Measurements from ENCODE around the gene ACVR1B. TPM values are rescaled to one million over a fixed set of nuclear protein-coding genes. Genes with fewer than 3 reads are reported as not detected.

Gene ACVR1B
- total RNA-seq, 1 donor from 2014 or later: 11.2 TPM

- no peak for ATAC-seq
- no peak for DNase-seq
- intact Hi-C loops (cut with micrococcal nuclease): no loop called here
Observed at GRCh38 chr12:51984657-51985056, 33.2 kb downstream of the ACVR1B start.

- ATAC-seq (no peak), DNase-seq (no peak)
- intact Hi-C loops (cut with micrococcal nuclease): no loop called here
Observed at GRCh38 chr12:51985154-51985835, 33.8 kb downstream of the ACVR1B start.

- intact Hi-C loops (cut with micrococcal nuclease): no loop called here
- DNase-seq (no peak), ATAC-seq (no peak)
Observed at GRCh38 chr12:51986834-51987233, 35.3 kb downstream of the ACVR1B start.

GRCh38 chr12:51992246-51992645, 40.7 kb downstream of the ACVR1B start:
- DNase-seq (no peak), ATAC-seq (no peak)
- intact Hi-C loops (cut with micrococcal nuclease): no loop called here

GRCh38 chr12:51994539-51994820, 43.0 kb downstream of the ACVR1B start:
- intact Hi-C loops (cut with micrococcal nuclease): no loop called here
- ATAC-seq: no peak

GRCh38 chr12:51994959-51995358, 43.5 kb downstream of the ACVR1B start:
- ATAC-seq: no peak
- DNase-seq: no peak
- intact Hi-C loops (cut with micrococcal nuclease): no loop called here

More at GRCh38 chr12:51994539-51994820, 43.0 kb downstream of the ACVR1B start:
- no peak for DNase-seq

GRCh38 chr12:51997136-51997535, 45.6 kb downstream of the ACVR1B start:
- ATAC-seq (no peak), DNase-seq (no peak)
- intact Hi-C loops (cut with micrococcal nuclease): no loop called here

GRCh38 chr12:52003016-52003550, 51.6 kb downstream of the ACVR1B start:
- intact Hi-C loops (cut with micrococcal nuclease): no loop called here

GRCh38 chr12:52003591-52003990, 52.1 kb downstream of the ACVR1B start:
- no peak for DNase-seq
- no peak for ATAC-seq
- intact Hi-C loops (cut with micrococcal nuclease): no loop called here

More at GRCh38 chr12:52003016-52003550, 51.6 kb downstream of the ACVR1B start:
- DNase-seq (no peak), ATAC-seq (no peak)

GRCh38 chr12:52004042-52004648, 52.6 kb downstream of the ACVR1B start:
- intact Hi-C loops (cut with micrococcal nuclease): no loop called here
- DNase-seq (peak; percentile 63), ATAC-seq (peak; percentile 20)

- DNase-seq: no peak
- ATAC-seq: no peak
- intact Hi-C loops (cut with micrococcal nuclease): no loop called here
Observed at GRCh38 chr12:52005218-52005902, 53.9 kb downstream of the ACVR1B start.

- ATAC-seq: peak; percentile 5
- intact Hi-C loops (cut with micrococcal nuclease): no loop called here
- DNase-seq: peak; percentile 66
Observed at GRCh38 chr12:52005903-52006703, 54.6 kb downstream of the ACVR1B start.

GRCh38 chr12:52006726-52007157, 55.2 kb downstream of the ACVR1B start, which contains the start of gene TAMALIN:
TSS of gene TAMALIN (plus strand) at chr12:52006946. CDS start at chr12:52007020, 74 bp downstream.
- DNase-seq (peak; percentile 87), ATAC-seq (peak; percentile 71)
- intact Hi-C loops (cut with micrococcal nuclease): no loop called here

- DNase-seq: peak; percentile 70
- peak; percentile 31 for ATAC-seq
- intact Hi-C loops (cut with micrococcal nuclease): no loop called here
Observed at GRCh38 chr12:52007158-52007921, 55.8 kb downstream of the ACVR1B start.

GRCh38 chr12:52007982-52008510, 56.5 kb downstream of the ACVR1B start:
- ATAC-seq (no peak), DNase-seq (no peak)
- intact Hi-C loops (cut with micrococcal nuclease): no loop called here

GRCh38 chr12:52009081-52009751, 57.7 kb downstream of the ACVR1B start:
- ATAC-seq (no peak), DNase-seq (no peak)
- intact Hi-C loops (cut with micrococcal nuclease): no loop called here

- intact Hi-C loops (cut with micrococcal nuclease): no loop called here
- DNase-seq (peak; percentile 88), ATAC-seq (peak; percentile 81)
Observed at GRCh38 chr12:52010152-52010622, 58.7 kb downstream of the ACVR1B start.

Measured in left ventricle myocardium superior (tissue), 1 donor.